Esophagus (tissue), 2 donors: ENCODE data around the gene BLACAT1. TPM values are rescaled to one million over a fixed set of nuclear protein-coding genes. Genes with fewer than 3 reads are reported as not detected.
A peak's percentile ranks its signal among the peaks of the same experiment; 100 is the strongest.

Experiments
- H3K27ac ChIP-seq, 2 donors: one replicate each; pipeline ENCODE4 v1.5.1; 2013; ENCODE audit warnings: low read depth in 2 of 2, mild to moderate bottlenecking in 2 of 2, inconsistent platforms in 1 of 2, low read length in 1 of 2, moderate library complexity in 1 of 2
- H3K27me3 ChIP-seq, 2 donors: one replicate each; pipeline ENCODE4 v1.6.1; 2013; ENCODE audit warnings: low read length in 2 of 2, control low read depth in 1 of 2, mild to moderate bottlenecking in 1 of 2; ENCODE audit not compliant: insufficient read depth in 2 of 2, control insufficient read depth in 1 of 2
- H3K36me3 ChIP-seq, 2 donors: one replicate each; pipeline ENCODE4 v1.6.1; 2013; ENCODE audit warnings: low read length in 1 of 2; ENCODE audit not compliant: control insufficient read depth in 2 of 2, insufficient read depth in 2 of 2
- H3K4me1 ChIP-seq, 2 donors: one replicate each; pipeline ENCODE4 v1.6.1; 2013; ENCODE audit warnings: low read length in 1 of 2; ENCODE audit not compliant: control insufficient read depth in 2 of 2, insufficient read depth in 2 of 2
- H3K4me3 ChIP-seq, 2 donors: one replicate each; pipeline ENCODE4 v1.5.1; 2013; ENCODE audit warnings: low read length in 2 of 2, mild to moderate bottlenecking in 2 of 2, low read depth in 1 of 2, moderate library complexity in 1 of 2
- H3K9me3 ChIP-seq, 2 donors: one replicate each; pipeline ENCODE4 v1.6.1; 2013; ENCODE audit warnings: mild to moderate bottlenecking in 2 of 2, low read depth in 1 of 2, low read length in 1 of 2, moderate library complexity in 1 of 2; ENCODE audit not compliant: control insufficient read depth in 2 of 2, insufficient read depth in 1 of 2
- WGBS, 2 donors: extraction: QIAGEN DNeasy Blood & Tissue Kit; methylation state at CpG; one replicate each; pipeline ENCODE4 v1.1.7; 2013; 5-methylcytosine and 5-hydroxymethylcytosine counted together
- polyA plus RNA-seq, 2 donors: library from polyadenylated mRNA; stranded (reverse); fragments of 200-250 nt; gene quantifications; one replicate each; pipeline ENCODE4 v1.2.3, GENCODE V29; 2013
- donor health status: healthy with polysubstance abuse.
- donor health status: Bipolar disorder and iron deficiency.

The BLACAT1 gene
- polyA plus RNA-seq, 2 donors: 0.51 to 0.60 TPM

DNA sequence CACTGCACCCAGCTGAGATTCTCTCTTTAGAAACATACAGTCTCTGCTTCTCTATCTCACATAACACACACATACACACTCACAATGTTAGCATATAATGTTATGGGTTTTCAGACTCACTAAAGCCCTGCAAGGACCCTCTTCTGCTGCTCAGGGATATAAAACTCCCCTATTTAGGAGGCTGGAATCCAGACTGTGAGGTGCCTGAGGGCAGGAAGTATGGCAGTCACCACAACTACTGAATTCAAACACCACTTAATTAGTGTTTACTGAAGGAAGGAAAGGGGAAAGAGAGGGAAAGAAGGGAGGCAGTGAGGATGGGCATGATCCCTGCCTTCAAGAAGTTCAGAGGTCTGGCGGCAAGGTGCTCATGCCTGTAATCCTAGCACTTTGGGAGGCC is 40.8 kb upstream of the BLACAT1 start:
- Histone ChIP-seq H3K4me1 (peaks cover 5 to 7% of the 10 kb centered on the region in 2 donors), H3K27ac (no peak overlapping the region), H3K9me3 (no peaks in the 10 kb centered on the region), H3K4me3 (no peak overlapping the region), H3K36me3 (no peaks in the 10 kb centered on the region), H3K27me3 (no peaks in the 10 kb centered on the region)
- 94 to 98% methylated on average over 1 of the region's 1 CpG for WGBS, 2 donors

DNA sequence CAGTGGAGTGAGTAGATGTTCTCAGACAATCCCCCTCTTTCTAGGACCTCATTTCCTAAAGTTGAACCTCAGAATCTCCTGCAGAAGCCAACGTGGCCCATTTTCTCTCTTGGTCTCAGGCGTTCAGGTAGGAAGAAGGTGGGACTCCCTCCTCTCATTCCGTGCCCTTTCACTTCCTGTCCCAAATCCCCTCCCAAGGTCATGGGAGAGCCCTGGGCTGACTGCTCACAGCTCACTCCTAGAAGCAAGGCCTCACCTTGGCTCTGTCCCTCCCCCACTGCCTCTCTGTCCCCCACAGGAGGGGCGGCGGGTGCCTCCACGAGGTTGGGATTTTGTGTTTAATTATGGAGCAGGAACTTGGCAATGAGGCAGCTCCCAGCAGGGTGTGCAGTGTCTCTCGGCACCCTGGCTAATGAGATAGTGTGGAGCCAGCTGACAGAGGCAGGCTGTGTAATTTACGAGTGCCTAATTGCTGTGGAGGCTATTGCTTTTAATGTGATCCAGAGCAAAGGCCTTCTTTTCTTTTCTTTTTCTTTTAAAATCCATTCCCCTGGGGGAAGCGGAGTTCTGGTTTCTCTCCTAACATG is 39.5 kb upstream of the BLACAT1 start:
- H3K4me3 ChIP-seq: no peak overlapping the region
- WGBS, 2 donors: 52 to 56% methylated on average over 9 of the region's 9 CpGs
- H3K27ac ChIP-seq: no peak overlapping the region
- H3K36me3 ChIP-seq: no peaks in the 10 kb centered on the region
- no peaks in the 10 kb centered on the region for H3K9me3 ChIP-seq
- H3K4me1 ChIP-seq: peaks cover 5 to 7% of the 10 kb centered on the region in 2 donors
- no peaks in the 10 kb centered on the region for H3K27me3 ChIP-seq

DNA sequence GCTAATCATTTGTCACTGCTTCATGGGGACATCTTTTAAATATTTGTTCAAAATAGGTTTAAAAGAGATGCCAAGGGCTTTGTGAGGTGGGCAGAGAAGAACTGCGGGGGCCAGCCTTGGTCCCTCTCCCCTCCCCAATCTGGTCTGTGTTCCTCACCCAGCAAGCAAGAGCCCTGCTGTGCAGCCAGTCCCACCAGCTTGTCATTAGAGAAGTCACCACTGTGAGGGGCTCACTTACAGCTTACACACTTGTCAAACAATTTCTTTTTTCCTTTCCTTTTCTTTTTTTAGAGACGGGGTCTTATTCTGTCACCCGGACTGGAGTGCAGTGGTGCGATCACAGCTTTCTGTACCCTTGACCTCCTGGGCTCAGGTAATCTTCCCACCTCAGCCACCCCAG is 38.3 kb upstream of the BLACAT1 start:
- no peak overlapping the region for H3K4me3 ChIP-seq
- peaks cover 5 to 7% of the 10 kb centered on the region in 2 donors for H3K4me1 ChIP-seq
- no peaks in the 10 kb centered on the region for H3K27me3 ChIP-seq
- WGBS, 2 donors: 82 to 88% methylated on average over 4 of the region's 4 CpGs
- H3K27ac ChIP-seq: no peak overlapping the region
- H3K9me3 ChIP-seq: no peaks in the 10 kb centered on the region
- no peaks in the 10 kb centered on the region for H3K36me3 ChIP-seq

DNA sequence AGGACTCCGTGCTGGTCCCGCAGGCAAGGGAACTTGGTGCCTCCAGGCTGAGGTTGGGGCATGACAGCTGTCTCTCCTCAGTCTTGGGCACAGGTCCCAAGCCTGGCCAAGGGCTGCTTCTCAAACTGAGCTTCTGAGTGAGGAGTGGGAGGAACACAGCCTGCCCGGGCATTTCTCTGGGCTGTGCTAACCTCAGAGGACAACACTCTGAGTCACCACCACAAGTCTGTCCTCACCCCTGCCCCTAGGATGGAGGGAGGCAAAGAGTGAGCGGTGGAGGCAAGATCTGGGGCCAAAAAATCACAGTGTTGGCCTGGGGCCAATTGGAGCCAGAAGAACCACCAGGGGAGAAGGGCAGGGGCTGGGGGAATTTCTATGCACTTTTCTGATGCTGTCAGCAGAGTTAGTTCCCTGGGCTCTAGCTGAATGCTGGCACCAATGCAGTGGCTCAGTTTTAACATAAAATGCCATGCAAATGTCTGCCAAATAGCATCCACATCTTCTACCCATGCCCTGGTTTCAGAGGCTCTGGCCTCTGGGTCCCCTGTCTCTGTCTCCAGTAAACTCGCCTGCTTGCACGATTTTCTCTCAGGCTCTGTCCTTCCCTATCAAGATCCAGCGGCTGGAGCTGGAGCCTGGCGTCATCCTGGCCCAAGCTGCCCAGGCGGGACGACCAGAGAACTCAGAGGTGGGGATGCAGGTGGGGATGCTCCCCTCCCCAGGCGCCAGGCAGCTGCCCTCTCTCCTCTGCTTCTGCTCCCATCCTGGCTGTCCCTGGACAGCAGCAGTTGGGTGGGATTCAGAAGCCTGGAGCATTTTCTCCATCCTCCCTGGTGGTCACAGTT is 37.6 kb upstream of the BLACAT1 start:
- H3K9me3 ChIP-seq: no peaks in the 10 kb centered on the region
- 43 to 45% methylated on average over 11 of the region's 11 CpGs for whole genome bisulfite sequencing, 2 donors
- H3K36me3 ChIP-seq: no peaks in the 10 kb centered on the region
- H3K4me1 ChIP-seq: peaks cover 5 to 7% of the 10 kb centered on the region in 2 donors
- H3K4me3 ChIP-seq: no peak overlapping the region
- peak overlapping the region in 1 of 2 donors; percentile 9 for H3K27ac ChIP-seq
- no peaks in the 10 kb centered on the region for H3K27me3 ChIP-seq

DNA sequence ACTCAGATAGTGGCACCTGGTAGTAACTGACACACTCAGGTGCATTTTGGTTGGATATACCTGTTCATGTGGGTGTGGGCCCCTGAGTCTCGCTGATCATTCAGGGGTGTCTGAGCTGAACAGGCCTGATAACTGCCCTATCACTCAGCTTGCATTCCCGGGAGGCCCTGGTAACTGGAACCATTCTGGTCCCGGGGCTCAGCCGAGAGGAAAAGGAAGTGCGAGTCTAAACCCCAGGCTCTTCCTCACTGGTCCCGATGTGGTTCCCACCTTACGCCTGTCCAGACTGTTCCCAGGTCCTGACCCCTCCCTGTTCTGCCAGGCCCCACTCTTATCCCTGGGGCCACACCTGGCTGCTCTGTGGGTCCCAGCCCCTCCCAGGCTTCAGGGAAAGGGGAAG is 36.9 kb upstream of the BLACAT1 start:
- WGBS, 2 donors: 29 to 40% methylated on average over 7 of the region's 7 CpGs
- Histone ChIP-seq H3K36me3 (no peaks in the 10 kb centered on the region), H3K27ac (peak overlapping the region in 1 of 2 donors; percentile 9)

DNA sequence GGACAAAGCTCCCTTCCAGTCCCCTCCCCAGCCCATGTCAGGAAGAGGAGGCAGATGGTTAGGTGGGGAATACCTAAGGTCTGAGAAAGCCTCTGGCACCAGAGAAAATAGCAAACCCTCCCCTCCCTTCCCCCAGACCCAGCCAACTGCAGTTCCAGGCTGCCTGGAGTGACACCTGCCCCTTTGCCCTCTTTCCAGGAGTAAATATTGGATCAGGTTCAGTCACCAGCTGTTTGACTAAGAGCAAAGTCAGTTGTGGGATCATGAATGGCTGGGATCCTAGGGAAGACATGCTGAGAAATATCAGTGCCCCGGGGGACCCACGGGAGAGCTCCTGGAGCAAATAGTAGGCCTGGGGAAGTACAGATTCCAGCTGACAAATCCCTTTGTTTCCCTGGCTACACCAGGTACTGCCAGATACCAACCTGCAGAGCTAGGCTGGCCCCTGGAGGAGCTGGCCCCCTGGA is 36.4 kb upstream of the BLACAT1 start:
- H3K4me1 ChIP-seq: peaks cover 5 to 7% of the 10 kb centered on the region in 2 donors
- H3K9me3 ChIP-seq: no peaks in the 10 kb centered on the region
- H3K27ac ChIP-seq: no peak overlapping the region
- H3K27me3 ChIP-seq: no peaks in the 10 kb centered on the region
- H3K4me3 ChIP-seq: no peak overlapping the region
- WGBS, 2 donors: 33 to 48% methylated on average over 2 of the region's 2 CpGs
- H3K36me3 ChIP-seq: no peaks in the 10 kb centered on the region

More for the DNA sequence above, 36.9 kb upstream of the BLACAT1 start:
- no peaks in the 10 kb centered on the region for H3K27me3 ChIP-seq
- H3K4me3 ChIP-seq: no peak overlapping the region
- H3K9me3 ChIP-seq: no peaks in the 10 kb centered on the region
- peaks cover 5 to 7% of the 10 kb centered on the region in 2 donors for H3K4me1 ChIP-seq

DNA sequence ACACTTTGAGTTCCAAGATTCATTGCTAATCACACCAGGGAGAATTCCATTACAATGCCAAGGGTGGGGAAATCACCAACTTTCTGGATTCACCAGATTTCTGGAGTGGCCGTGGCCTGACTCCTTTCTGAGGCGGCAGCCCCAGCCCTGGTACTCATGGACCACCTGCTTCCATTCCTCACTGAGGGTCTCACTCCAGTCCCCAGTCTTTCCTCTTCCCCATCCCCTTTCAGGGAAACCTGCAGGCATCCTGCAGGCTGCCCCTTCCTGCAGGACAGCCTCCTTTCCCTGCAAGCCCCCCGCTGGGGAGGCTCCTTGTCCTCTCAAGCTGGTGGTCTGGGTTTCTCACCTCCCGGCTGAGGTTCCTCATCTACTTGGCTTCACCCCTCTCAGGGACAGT is 35.9 kb upstream of the BLACAT1 start:
- 53 to 54% methylated on average over 4 of the region's 4 CpGs for WGBS, 2 donors
- Histone ChIP-seq H3K4me3 (no peak overlapping the region), H3K9me3 (no peaks in the 10 kb centered on the region), H3K4me1 (peaks cover 5 to 7% of the 10 kb centered on the region in 2 donors), H3K27me3 (no peaks in the 10 kb centered on the region), H3K27ac (no peak overlapping the region), H3K36me3 (no peaks in the 10 kb centered on the region)

DNA sequence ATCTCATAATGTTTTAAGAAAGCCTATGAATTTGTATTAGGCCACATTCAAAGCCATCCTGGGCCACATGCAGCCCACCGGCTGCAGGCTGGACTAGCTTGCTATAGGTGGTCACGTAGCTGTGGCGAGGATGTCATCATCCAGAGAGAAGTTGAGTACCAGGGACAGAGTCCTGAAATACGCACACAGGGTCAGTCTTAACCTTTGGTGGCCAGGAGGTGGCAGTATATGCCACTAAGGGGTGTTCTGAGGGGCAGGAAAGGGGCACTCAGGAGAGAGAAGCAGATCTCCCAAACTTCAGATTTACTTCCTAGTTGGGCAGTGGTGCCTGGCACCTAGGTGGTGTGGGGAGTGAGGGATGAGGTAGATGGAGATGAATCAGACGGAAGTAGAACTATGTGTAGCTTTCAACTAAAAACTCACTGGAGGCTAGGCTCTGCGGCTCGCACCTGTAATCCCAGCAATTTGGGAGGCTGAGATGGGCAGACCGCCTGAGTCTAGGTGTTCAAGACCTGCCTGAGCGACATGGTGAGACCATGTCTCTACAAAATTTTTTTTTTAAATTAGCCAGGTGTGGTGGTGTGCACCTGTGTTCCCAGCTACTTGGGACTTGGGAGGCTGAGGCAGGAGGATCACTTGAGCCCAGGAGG is 32.4 kb upstream of the BLACAT1 start:
- no peaks in the 10 kb centered on the region for H3K9me3 ChIP-seq
- no peaks in the 10 kb centered on the region for H3K36me3 ChIP-seq
- H3K27ac ChIP-seq: no peak overlapping the region
- H3K27me3 ChIP-seq: peaks cover 0 to 4% of the 10 kb centered on the region in 2 donors
- H3K4me3 ChIP-seq: no peak overlapping the region
- peaks cover 3 to 5% of the 10 kb centered on the region in 2 donors for H3K4me1 ChIP-seq
- 43% methylated on average over 9 of the region's 9 CpGs for WGBS, 2 donors

DNA sequence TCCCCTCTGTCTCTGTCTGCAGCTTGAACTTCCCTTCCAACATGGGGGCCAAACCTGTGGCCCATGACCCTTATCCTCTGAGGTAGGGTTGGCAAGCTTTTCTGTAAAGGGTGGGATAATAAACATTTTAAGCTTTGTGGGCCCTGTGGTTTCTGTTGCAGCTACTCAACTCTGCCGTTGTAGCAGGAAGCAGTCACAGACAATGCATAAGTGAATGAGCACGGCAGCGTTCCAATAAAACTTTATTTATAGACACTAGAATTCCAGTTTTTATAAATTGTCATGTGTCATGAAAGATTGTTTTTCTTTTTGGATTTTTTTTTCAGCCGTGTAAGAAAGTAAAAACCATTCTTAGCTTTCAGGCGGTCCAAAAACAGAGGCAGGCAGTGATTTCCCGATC is 30.4 kb upstream of the BLACAT1 start:
- Histone ChIP-seq H3K4me3 (no peak overlapping the region), H3K27ac (no peak overlapping the region), H3K4me1 (peaks cover 0 to 7% of the 10 kb centered on the region in 2 donors), H3K9me3 (no peaks in the 10 kb centered on the region), H3K27me3 (peaks cover 0 to 4% of the 10 kb centered on the region in 2 donors), H3K36me3 (no peaks in the 10 kb centered on the region)
- 90 to 92% methylated on average over 6 of the region's 6 CpGs for WGBS, 2 donors
